Mononuclear cell (primary cell): ENCODE results near the gene SORBS1. TPM values are rescaled to one million over a fixed set of nuclear protein-coding genes. Genes with fewer than 3 reads are reported as not detected.

Experiments used
- H3K27me3 ChIP-seq: 2 replicates; pipeline ENCODE4 v1.6.0; 2011; ENCODE audit warnings: low read length, control low read depth; ENCODE audit not compliant: insufficient read depth
- H3K4me1 ChIP-seq: 2 replicates; pipeline ENCODE4 v1.5.1; 2011; ENCODE audit warnings: mild to moderate bottlenecking, low read length, control low read depth; ENCODE audit not compliant: insufficient read depth
- H3K4me3 ChIP-seq: 2 replicates; pipeline ENCODE4 v1.5.1; 2011; ENCODE audit warnings: mild to moderate bottlenecking, low read length, moderate library complexity
- H3K9me3 ChIP-seq: 2 replicates; pipeline ENCODE4 v1.5.1; 2011; ENCODE audit warnings: low read depth, mild to moderate bottlenecking, control low read depth, low read length
- total RNA-seq: library from RNA; depleted of rRNA; stranded (reverse); fragments of >200 nt; gene quantifications from one replicate; pipeline ENCODE4 v1.2.3, GENCODE V29; 2012

SORBS1 gene
- total RNA-seq, 1 donor, result 5.2 TPM

GRCh38 chr10:95428701-95429100 is 132.5 kb downstream of the SORBS1 start:
- H3K27me3 ChIP-seq, result no peaks in the 10 kb centered on the region
- H3K4me3 ChIP-seq, result no peak overlapping the region
- H3K9me3 ChIP-seq, result no peaks in the 10 kb centered on the region
- H3K4me1 ChIP-seq, result no peaks in the 10 kb centered on the region

GRCh38 chr10:95426482-95426881 is 134.7 kb downstream of the SORBS1 start:
- Histone ChIP-seq H3K4me3 (no peak overlapping the region), H3K9me3 (no peaks in the 10 kb centered on the region), H3K27me3 (no peaks in the 10 kb centered on the region), H3K4me1 (no peaks in the 10 kb centered on the region)

- Histone ChIP-seq H3K4me1 (no peaks in the 10 kb centered on the region), H3K9me3 (no peaks in the 10 kb centered on the region), H3K27me3 (no peaks in the 10 kb centered on the region), H3K4me3 (no peak overlapping the region)
These were observed 135.3 kb downstream of the SORBS1 start for GRCh38 chr10:95425592-95426465.

DNA sequence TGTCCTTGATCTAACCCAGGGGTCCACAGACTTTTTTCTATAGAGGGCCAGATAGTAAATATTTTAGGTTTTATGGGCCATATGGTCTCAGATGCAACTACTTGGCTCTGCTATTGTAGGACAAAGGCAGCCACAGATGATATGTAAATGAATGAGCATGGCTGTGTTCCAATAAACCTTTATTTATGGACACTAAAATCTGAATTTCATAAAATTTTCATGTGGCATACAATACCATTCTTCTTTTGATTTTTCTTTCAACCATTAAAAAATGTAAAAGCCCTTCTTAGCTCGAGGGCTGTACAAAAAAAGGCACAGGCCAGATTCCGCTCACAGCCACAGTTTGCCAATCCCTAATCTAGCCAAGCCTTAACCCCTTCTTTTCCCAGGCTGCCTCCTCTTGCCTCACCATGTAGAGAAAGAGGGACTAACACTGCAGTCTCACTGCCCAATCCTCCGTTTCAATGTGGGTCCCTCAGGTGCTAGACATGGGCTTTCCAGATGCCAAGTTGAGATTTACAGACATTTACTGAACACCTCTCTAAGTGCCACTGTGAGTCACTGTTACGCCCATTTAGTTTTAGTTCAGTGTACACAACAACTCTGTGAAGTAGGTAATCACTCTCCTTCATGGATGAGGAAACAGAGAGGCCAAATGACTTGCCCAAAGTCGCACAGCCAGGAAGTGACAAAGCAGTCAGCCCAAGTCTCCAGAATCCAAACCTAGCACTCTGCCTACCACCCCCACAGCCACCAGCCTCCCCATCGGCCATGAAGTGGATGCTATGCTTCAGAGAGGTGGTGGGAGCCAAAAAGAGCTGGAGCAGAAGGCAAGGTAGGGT is 137.8 kb downstream of the SORBS1 start:
- no peaks in the 10 kb centered on the region for H3K4me1 ChIP-seq
- H3K27me3 ChIP-seq, result no peaks in the 10 kb centered on the region
- H3K9me3 ChIP-seq, result no peaks in the 10 kb centered on the region

GRCh38 chr10:95422233-95422632 is 138.9 kb downstream of the SORBS1 start:
- Histone ChIP-seq H3K9me3 (no peaks in the 10 kb centered on the region), H3K4me3 (no peak overlapping the region), H3K27me3 (no peaks in the 10 kb centered on the region), H3K4me1 (no peaks in the 10 kb centered on the region)

More for the DNA sequence above, 137.8 kb downstream of the SORBS1 start:
- H3K4me3 ChIP-seq, result no peak overlapping the region

DNA sequence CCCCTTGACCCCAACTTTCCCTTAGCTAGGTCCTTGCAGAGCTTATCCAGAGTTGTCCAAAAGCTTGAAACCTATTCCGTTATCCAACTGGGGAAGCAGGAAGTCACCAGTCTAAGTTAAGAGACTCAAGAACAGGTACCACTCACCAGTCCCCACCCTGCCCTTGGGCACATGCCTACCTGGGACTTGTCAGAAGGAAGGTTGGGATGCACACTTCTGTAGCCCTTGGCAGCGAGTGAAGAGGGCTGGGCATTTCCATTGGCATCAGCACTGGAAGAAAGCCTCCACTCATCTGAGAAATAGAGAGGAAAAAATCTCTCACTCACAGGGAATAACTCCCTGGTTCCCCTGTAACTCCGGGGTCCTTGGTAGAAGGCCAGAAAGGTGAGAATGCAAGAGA is 139.4 kb downstream of the SORBS1 start:
- no peak overlapping the region for H3K4me3 ChIP-seq
- H3K27me3 ChIP-seq, result no peaks in the 10 kb centered on the region
- no peaks in the 10 kb centered on the region for H3K4me1 ChIP-seq
- no peaks in the 10 kb centered on the region for H3K9me3 ChIP-seq

DNA sequence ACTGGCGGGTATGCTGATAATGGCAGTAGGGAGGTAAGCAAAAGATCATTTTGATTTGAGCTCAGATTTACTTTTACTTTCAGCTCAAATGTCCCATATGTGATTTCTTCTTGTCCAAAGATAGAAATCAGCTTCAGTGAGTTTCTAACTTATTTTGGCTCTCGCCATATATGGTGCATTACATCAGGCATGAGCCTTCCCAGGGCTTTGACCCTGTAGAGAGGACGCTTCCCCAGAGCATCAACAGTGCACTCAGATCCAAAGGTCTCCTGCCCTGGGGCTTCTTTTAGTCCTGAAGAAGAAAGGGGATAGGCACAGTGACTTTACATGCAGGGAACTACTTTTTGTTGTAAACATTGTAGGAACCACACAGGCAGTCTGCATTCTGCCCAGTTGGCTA is 141.8 kb downstream of the SORBS1 start:
- Histone ChIP-seq H3K27me3 (no peaks in the 10 kb centered on the region), H3K4me1 (no peaks in the 10 kb centered on the region), H3K4me3 (no peak overlapping the region), H3K9me3 (no peaks in the 10 kb centered on the region)

DNA sequence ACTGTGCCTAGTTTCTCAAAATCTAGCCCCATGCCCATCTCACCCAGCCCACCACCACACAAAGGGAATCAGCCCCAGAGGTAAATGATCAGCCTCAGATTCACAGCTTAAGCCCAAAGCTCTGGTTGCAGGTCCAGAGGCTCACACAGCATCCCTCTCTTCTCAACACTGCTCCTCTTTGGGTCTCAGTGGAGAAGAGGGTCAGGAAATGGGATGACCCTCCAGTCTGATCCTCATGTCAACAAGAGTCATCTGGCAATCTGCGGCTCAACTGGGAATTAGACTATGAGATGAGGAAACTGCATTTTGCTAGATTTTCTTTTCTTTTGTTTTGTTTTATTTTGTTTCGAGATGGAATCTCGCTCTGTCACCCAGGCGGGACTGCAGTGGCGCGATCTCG is 144.2 kb downstream of the SORBS1 start:
- Histone ChIP-seq H3K27me3 (no peaks in the 10 kb centered on the region), H3K4me1 (no peaks in the 10 kb centered on the region), H3K4me3 (no peak overlapping the region), H3K9me3 (no peaks in the 10 kb centered on the region)

DNA sequence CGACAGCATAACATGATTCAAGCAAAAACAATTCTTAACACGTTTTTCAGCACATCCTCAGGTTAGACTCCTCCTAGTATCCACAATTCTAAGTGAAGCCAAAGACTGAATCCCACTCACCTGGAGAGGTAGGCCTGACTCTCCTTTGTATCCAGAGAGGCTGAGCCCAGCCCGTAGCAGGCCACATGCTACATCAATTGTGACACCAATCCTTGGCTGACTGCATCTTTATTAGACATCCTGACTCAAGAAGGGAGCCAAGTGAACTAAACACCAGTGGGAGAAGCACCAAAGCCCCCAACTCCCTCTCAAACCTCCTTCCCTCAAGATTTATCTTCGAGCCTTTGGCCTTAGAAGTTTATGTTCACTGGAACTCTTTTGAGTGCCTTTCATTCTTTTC is 144.9 kb downstream of the SORBS1 start:
- Histone ChIP-seq H3K9me3 (no peaks in the 10 kb centered on the region), H3K27me3 (no peaks in the 10 kb centered on the region), H3K4me3 (no peak overlapping the region), H3K4me1 (no peaks in the 10 kb centered on the region)

GRCh38 chr10:95415621-95416031 is 145.5 kb downstream of the SORBS1 start:
- H3K4me3 ChIP-seq, result no peak overlapping the region
- H3K4me1 ChIP-seq, result no peaks in the 10 kb centered on the region
- H3K9me3 ChIP-seq, result no peaks in the 10 kb centered on the region
- no peaks in the 10 kb centered on the region for H3K27me3 ChIP-seq

DNA sequence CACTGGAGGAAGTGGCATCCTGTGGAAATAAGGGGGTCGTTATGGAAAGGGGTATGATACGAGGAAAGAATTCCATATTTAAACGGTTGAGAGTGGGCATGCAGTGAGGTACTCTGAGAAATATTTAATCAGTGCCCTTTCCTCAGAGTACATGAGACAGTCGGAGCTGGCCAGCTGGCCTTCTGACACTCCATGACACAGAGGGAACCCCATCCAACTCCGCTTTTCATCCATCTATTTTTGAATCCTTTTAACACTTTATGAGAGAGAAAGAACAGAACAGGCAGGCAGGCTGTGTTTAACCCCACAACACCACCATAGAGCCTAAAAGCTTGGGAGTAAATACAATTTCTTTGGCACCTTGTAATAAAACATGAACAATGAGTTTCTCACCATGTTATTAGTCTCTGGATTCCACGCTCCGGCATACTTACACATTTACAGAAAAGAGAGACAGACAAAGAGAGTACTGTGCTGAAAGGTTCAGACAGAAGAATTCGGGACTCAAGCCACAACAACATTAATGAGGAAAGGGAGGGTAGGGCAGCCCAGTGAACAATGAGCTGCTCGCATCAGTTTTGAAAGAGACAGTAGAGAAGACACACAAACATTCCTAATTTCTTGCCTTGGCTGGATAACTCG is 146.2 kb downstream of the SORBS1 start:
- Histone ChIP-seq H3K9me3 (no peaks in the 10 kb centered on the region), H3K27me3 (no peaks in the 10 kb centered on the region), H3K4me3 (no peak overlapping the region), H3K4me1 (no peaks in the 10 kb centered on the region)

DNA sequence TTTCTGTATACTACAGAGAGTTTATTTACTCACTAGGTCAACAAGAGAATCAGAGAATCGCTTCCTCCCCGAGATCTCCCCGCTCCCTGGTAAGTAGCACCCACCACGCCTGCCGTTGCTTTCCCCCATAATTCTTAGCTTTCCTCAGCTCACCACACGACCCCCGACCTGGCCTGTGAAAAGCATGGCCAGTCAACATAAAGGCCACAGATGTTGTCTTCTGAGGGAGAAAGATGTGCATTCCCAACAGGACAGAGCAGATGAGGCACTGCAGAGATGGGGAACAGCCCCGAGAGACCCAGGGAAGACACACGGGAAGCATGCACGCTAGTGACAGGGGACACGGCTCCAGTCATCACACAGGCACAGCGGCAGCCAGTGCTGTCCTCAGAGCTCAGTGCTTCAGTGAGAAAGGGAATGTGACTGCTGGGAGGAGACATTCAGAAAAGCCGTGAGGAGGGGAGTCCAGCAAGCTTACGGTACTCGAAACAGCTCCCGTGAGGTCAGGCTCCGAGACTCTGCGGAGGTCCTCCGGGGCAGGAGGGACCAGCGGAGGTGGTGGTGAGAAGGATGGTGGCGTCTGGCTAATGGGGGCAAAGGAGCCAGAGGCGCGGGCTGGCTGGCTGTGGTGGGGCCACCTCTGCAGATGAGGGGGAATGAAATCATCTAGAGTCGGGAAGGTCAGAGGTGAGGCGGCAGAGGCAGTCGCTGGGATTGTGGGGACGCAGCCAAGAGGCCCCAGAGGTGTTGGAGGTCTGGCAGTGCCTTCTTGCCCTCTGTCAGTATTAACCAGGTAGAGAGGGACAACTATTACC is 146.9 kb downstream of the SORBS1 start:
- Histone ChIP-seq H3K27me3 (no peaks in the 10 kb centered on the region), H3K4me1 (no peaks in the 10 kb centered on the region), H3K4me3 (no peak overlapping the region), H3K9me3 (no peaks in the 10 kb centered on the region)

GRCh38 chr10:95413588-95413987 is 147.6 kb downstream of the SORBS1 start:
- no peaks in the 10 kb centered on the region for H3K9me3 ChIP-seq
- H3K27me3 ChIP-seq, result no peaks in the 10 kb centered on the region
- no peaks in the 10 kb centered on the region for H3K4me1 ChIP-seq
- no peak overlapping the region for H3K4me3 ChIP-seq

- no peaks in the 10 kb centered on the region for H3K4me1 ChIP-seq
- no peaks in the 10 kb centered on the region for H3K27me3 ChIP-seq
- no peaks in the 10 kb centered on the region for H3K9me3 ChIP-seq
- no peak overlapping the region for H3K4me3 ChIP-seq
These were observed 149.5 kb downstream of the SORBS1 start for GRCh38 chr10:95411635-95412034.
